Activated T-helper 1 cell treated with Interleukin-2 at 50 U/mL for 16 hours (primary cell): ENCODE data around the gene GUCY2F.
A peak's percentile ranks its signal among the peaks of the same experiment; 100 is the strongest.

ENCODE experiments used
- DNase-seq: peaks from one replicate; pipeline ENCODE4 v3.0.0-alpha.2; 2020; ENCODE audit warnings: low read depth

Gene GUCY2F

GRCh38 chrX:109481986-109482385, at the start of gene GUCY2F:
GUCY2F (minus strand) TSS chrX:109482086; CDS start chrX:109475936, 6,150 bp downstream.
- DNase-seq = no peak

GRCh38 chrX:109519001-109519400, 37.1 kb upstream of the GUCY2F start:
- DNase-seq = no peak

- no peak for DNase-seq
These were observed 29.2 kb upstream of the GUCY2F start for GRCh38 chrX:109511113-109511512.

- no peak for DNase-seq
These were observed 27.0 kb upstream of the GUCY2F start for GRCh38 chrX:109508915-109509314.

- DNase-seq = no peak
These were observed 19.3 kb upstream of the GUCY2F start for GRCh38 chrX:109501176-109501575.

GRCh38 chrX:109498434-109498833, 16.5 kb upstream of the GUCY2F start:
- DNase-seq = no peak

- DNase-seq = no peak
These were observed 7.3 kb upstream of the GUCY2F start for GRCh38 chrX:109489174-109489573.

- DNase-seq = no peak
These were observed 5.8 kb upstream of the GUCY2F start for GRCh38 chrX:109487640-109488039.

GRCh38 chrX:109485470-109486340, 3.8 kb upstream of the GUCY2F start:
- peak; percentile 33 for DNase-seq

GRCh38 chrX:109484886-109485285, 3.0 kb upstream of the GUCY2F start:
- no peak for DNase-seq

GRCh38 chrX:109475174-109475891, 6.6 kb downstream of the GUCY2F start:
- no peak for DNase-seq

GRCh38 chrX:109472939-109473735, 8.7 kb downstream of the GUCY2F start:
- DNase-seq = no peak

GRCh38 chrX:109464231-109464630, 17.7 kb downstream of the GUCY2F start:
- no peak for DNase-seq

- DNase-seq = no peak
These were observed 18.1 kb downstream of the GUCY2F start for GRCh38 chrX:109463784-109464183.

GRCh38 chrX:109448282-109448938, 33.5 kb downstream of the GUCY2F start:
- no peak for DNase-seq

- DNase-seq = no peak
These were observed 40.6 kb downstream of the GUCY2F start for GRCh38 chrX:109441266-109441665.

GRCh38 chrX:109440475-109440874, 41.4 kb downstream of the GUCY2F start:
- no peak for DNase-seq

GRCh38 chrX:109409181-109409580, 72.7 kb downstream of the GUCY2F start:
- DNase-seq = no peak

- no peak for DNase-seq
These were observed 78.0 kb downstream of the GUCY2F start for GRCh38 chrX:109403922-109404321.

- no peak for DNase-seq
These were observed 82.1 kb downstream of the GUCY2F start for GRCh38 chrX:109399831-109400230.

GRCh38 chrX:109398833-109399232, 83.1 kb downstream of the GUCY2F start:
- no peak for DNase-seq

GRCh38 chrX:109398061-109398460, 83.8 kb downstream of the GUCY2F start:
- no peak for DNase-seq
